SK-N-SH (cell line): ENCODE data around the gene FRMD4B. TPM values are rescaled to one million over a fixed set of nuclear protein-coding genes. Genes with fewer than 3 reads are reported as not detected.

ENCODE experiments used
- CTCF ChIA-PET: fragments of 300-600, 350-600 bp; formaldehyde crosslinking; extraction: SDS; loops from one replicate; lab custom pipeline; 2021; lab: Yijun Ruan, JAX
- POLR2A ChIA-PET: fragments of 350-600 bp; sonication (Branson Sonifier 250); formaldehyde crosslinking; extraction: SDS; loops from one replicate; lab custom pipeline; 2020; ENCODE audit warnings: antibody characterized with exemption, inconsistent platforms; lab: Yijun Ruan, JAX
- DNase-seq: peaks from one replicate; pipeline ENCODE4 v3.0.0; 2012
- H2AFZ ChIP-seq: fragments of 200-600 bp; sonication (generic); 2 replicates; pipeline ENCODE4 v1.8.1; 2016; ENCODE audit warnings: antibody characterized with exemption, mild to moderate bottlenecking, low read depth
- H3F3A ChIP-seq: fragments of 200-600 bp; sonication (generic); replicated peaks from 2 replicates; pipeline ENCODE3; 2016; ENCODE audit warnings: antibody characterized with exemption, mild to moderate bottlenecking; ENCODE audit not compliant: insufficient read depth
- H3K27ac ChIP-seq, 2 experiments: fragments of 200-500 bp in 1 of 2; fragments of 200-600 bp in 1 of 2; sonication (Bioruptor generic) in 1 of 2; sonication (generic), shearing (Covaris generic) in 1 of 2; 2 replicates each; pipeline versions ENCODE4 v1.5.1 to v1.6.1; 2014 to 2016; ENCODE audit warnings: low read depth in 2 of 2, inconsistent platforms in 1 of 2, low read length in 1 of 2, mild to moderate bottlenecking in 1 of 2, mixed read lengths in 1 of 2
- H3K27me3 ChIP-seq: fragments of 200-600 bp; sonication (generic), shearing (Covaris generic); 2 replicates; pipeline ENCODE4 v1.6.1; 2016; ENCODE audit warnings: mixed run types; ENCODE audit not compliant: insufficient read depth
- H3K36me3 ChIP-seq, 2 experiments: fragments of 200-500 bp in 1 of 2; fragments of 200-600 bp in 1 of 2; sonication (Bioruptor generic) in 1 of 2; sonication (generic) in 1 of 2; replicated peaks in 1 of 2; 2 replicates each; pipeline versions ENCODE3 to v1.5.1; 2014 to 2016; ENCODE audit warnings: low read length in 1 of 2, mild to moderate bottlenecking in 1 of 2; ENCODE audit not compliant: insufficient read depth in 2 of 2, control insufficient read depth in 1 of 2
- H3K4me1 ChIP-seq, 2 experiments: fragments of 200-500 bp in 1 of 2; fragments of 200-600 bp in 1 of 2; sonication (Bioruptor generic) in 1 of 2; sonication (generic), shearing (Covaris generic) in 1 of 2; 2 replicates each; pipeline versions ENCODE4 v1.5.1 to v1.6.1; 2014 to 2016; ENCODE audit warnings: low read depth in 1 of 2, low read length in 1 of 2, mixed run types in 1 of 2; ENCODE audit not compliant: insufficient read depth in 2 of 2, control insufficient read depth in 1 of 2
- H3K4me2 ChIP-seq: fragments of 200-600 bp; sonication (generic), shearing (Covaris generic); 2 replicates; pipeline ENCODE4 v1.6.1; 2017; ENCODE audit warnings: mixed run types
- H3K4me3 ChIP-seq, 2 experiments: fragments of 200-500 bp in 1 of 2; fragments of 200-600 bp in 1 of 2; sonication (Bioruptor generic) in 1 of 2; sonication (generic), shearing (Covaris generic) in 1 of 2; 2 replicates each; pipeline versions ENCODE4 v1.5.1 to v1.8.1; 2014 to 2016; ENCODE audit warnings: low read depth in 2 of 2, inconsistent platforms in 1 of 2, low read length in 1 of 2, mild to moderate bottlenecking in 1 of 2, mixed read lengths in 1 of 2, moderate library complexity in 1 of 2
- H3K79me2 ChIP-seq: fragments of 200-600 bp; sonication (generic); 2 replicates; pipeline ENCODE4 v1.8.1; 2017; ENCODE audit warnings: mild to moderate bottlenecking; ENCODE audit not compliant: insufficient read depth
- H3K9ac ChIP-seq: fragments of 200-600 bp; sonication (generic); 2 replicates; pipeline ENCODE4 v1.6.1; 2017; ENCODE audit warnings: mixed run types
- H3K9me2 ChIP-seq: fragments of 200-600 bp; sonication (generic); 2 replicates; pipeline ENCODE4 v1.6.1; 2017; ENCODE audit warnings: mixed run types
- H3K9me3 ChIP-seq: fragments of 200-600 bp; sonication (generic); 2 replicates; pipeline ENCODE4 v1.6.1; 2017; ENCODE audit warnings: mixed run types, mild to moderate bottlenecking, moderate library complexity
- H4K20me1 ChIP-seq: fragments of 200-600 bp; sonication (generic); 2 replicates; pipeline ENCODE4 v1.6.1; 2017; ENCODE audit warnings: mild to moderate bottlenecking, mixed run types; ENCODE audit not compliant: insufficient read depth
- CHD2 ChIP-seq: fragments of 150-350 bp; IDR thresholded peaks from 2 replicates; pipeline ENCODE4 v1.6.1; 2018; ENCODE audit warnings: low read length; ENCODE audit not compliant: partially characterized antibody
- CTCF ChIP-seq: fragments of 200-600 bp; sonication (generic); IDR thresholded peaks from 2 replicates; pipeline ENCODE4 v1.6.1; 2017; ENCODE audit warnings: antibody characterized with exemption, mild to moderate bottlenecking, moderate library complexity
- ELF1 ChIP-seq: IDR thresholded peaks from 2 replicates; pipeline ENCODE4 v1.4.0; 2012
- EZH2phosphoT487 ChIP-seq: fragments of 200-600 bp; sonication (generic); IDR thresholded peaks from 2 replicates; pipeline ENCODE4 v1.6.1; 2017; ENCODE audit warnings: low read depth, mixed run types, mild to moderate bottlenecking, antibody characterized with exemption, moderate library complexity, borderline replicate concordance
- FOXM1 ChIP-seq: IDR thresholded peaks from 2 replicates; pipeline ENCODE4 v1.4.0; 2012; ENCODE audit warnings: low read depth, mild to moderate bottlenecking
- GATA2 ChIP-seq: sonication (generic); formaldehyde crosslinking; IDR thresholded peaks from 2 replicates; pipeline ENCODE4 v1.5.0; 2020; ENCODE audit warnings: mild to moderate bottlenecking, missing genetic modification reagents
- IRF3 ChIP-seq: fragments of 150-350 bp; IDR thresholded peaks from 2 replicates; pipeline ENCODE4 v1.6.1; 2016; ENCODE audit warnings: mild to moderate bottlenecking, low read depth, low read length
- MEF2A ChIP-seq: IDR thresholded peaks from 2 replicates; pipeline ENCODE4 v1.4.0; 2012; ENCODE audit warnings: low read depth, borderline replicate concordance
- NFIC ChIP-seq: IDR thresholded peaks from 2 replicates; pipeline ENCODE4 v1.4.0; 2012; ENCODE audit warnings: borderline replicate concordance
- POLR2AphosphoS5 ChIP-seq: IDR thresholded peaks from 2 replicates; pipeline ENCODE4 v1.6.1; 2012; ENCODE audit warnings: low read depth, low read length
- RCOR1 ChIP-seq: fragments of 150-350 bp; IDR thresholded peaks from 2 replicates; pipeline ENCODE4 v1.6.1; 2017; ENCODE audit warnings: antibody characterized with exemption, low read length
- RXRA ChIP-seq: IDR thresholded peaks from 2 replicates; pipeline ENCODE4 v1.4.0; 2012; ENCODE audit warnings: low read depth, mild to moderate bottlenecking, borderline replicate concordance
- SMC3 ChIP-seq: IDR thresholded peaks from 2 replicates; pipeline ENCODE4 v1.6.1; 2012; ENCODE audit warnings: low read depth, low read length, improper control_type of control experiment
- TAF1 ChIP-seq: IDR thresholded peaks from 2 replicates; pipeline ENCODE4 v1.6.1; 2012; ENCODE audit warnings: low read depth, mild to moderate bottlenecking, low read length, moderate library complexity, borderline replicate concordance
- TEAD4 ChIP-seq: IDR thresholded peaks from 2 replicates; pipeline ENCODE4 v1.4.0; 2012; ENCODE audit warnings: mild to moderate bottlenecking, borderline replicate concordance; ENCODE audit not compliant: insufficient read depth
- USF2 ChIP-seq: fragments of 150-350 bp; IDR thresholded peaks from 2 replicates; pipeline ENCODE4 v1.6.1; 2017; ENCODE audit warnings: antibody characterized with exemption, low read length, low read depth, borderline replicate concordance
- WGBS: methylation state at CpG from one replicate; pipeline ENCODE4 v1.1.6; 2017; ENCODE audit warnings: low lambda C conversion rate; 5-methylcytosine and 5-hydroxymethylcytosine counted together
- polyA plus RNA-seq, 3 experiments: library from polyadenylated mRNA; depleted of rRNA; stranded (reverse); fragments of >200 nt; gene quantifications; 2 replicates each; pipeline ENCODE4 v1.2.3, GENCODE V29; 2012
- TF ChIP-seq, protein P1 (sequence below): IDR thresholded peaks from 2 replicates; pipeline ENCODE4 v1.6.1; 2012; ENCODE audit warnings: mild to moderate bottlenecking, low read depth, low read length, moderate library complexity

Gene FRMD4B
- polyA plus RNA-seq, 1 of the 3 experiments (the other 2 are of a cell fraction), result 0.53 TPM

DNA sequence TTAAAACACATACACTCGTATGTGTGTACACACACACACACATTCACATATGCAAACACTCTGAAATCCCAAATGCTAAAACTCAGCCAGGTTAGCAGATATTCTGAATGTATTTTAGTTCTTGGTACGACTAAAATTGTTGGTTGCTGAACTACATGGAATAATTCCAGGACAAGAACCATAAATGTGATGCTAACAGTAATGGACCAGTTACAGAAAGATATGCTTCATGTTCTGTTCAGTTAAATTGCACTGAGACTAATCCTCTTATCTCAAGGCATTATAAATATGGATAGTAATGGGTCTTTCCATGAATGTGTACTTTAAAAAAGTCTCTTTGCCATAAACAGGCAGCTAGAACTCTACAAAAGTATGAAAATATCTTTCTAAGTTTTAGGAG is 113.3 kb downstream of the FRMD4B start:
- no peak overlapping the region for H2AFZ ChIP-seq
- H3K4me3 ChIP-seq, result no peak overlapping the region
- 72% methylated on average over 2 of the region's 2 CpGs for WGBS
- ChIA-PET CTCF (interaction anchor here (0.6 to 2.5 kb wide), 2 partner anchors 10 to 33 kb away, joined by 3 to 9 read pairs; no protein-coding TSS in a partner anchor), POLR2A (no interaction called here)
- no peak overlapping the region for H3K4me2 ChIP-seq
- no peaks in the 10 kb centered on the region for H3K27me3 ChIP-seq
- no peak overlapping the region for H3K9ac ChIP-seq
- TF ChIP-seq GATA2 (CRISPR knock-in tag), result no peak
- TF ChIP-seq FOXM1, result no peak
- TF ChIP-seq, protein P1, sequence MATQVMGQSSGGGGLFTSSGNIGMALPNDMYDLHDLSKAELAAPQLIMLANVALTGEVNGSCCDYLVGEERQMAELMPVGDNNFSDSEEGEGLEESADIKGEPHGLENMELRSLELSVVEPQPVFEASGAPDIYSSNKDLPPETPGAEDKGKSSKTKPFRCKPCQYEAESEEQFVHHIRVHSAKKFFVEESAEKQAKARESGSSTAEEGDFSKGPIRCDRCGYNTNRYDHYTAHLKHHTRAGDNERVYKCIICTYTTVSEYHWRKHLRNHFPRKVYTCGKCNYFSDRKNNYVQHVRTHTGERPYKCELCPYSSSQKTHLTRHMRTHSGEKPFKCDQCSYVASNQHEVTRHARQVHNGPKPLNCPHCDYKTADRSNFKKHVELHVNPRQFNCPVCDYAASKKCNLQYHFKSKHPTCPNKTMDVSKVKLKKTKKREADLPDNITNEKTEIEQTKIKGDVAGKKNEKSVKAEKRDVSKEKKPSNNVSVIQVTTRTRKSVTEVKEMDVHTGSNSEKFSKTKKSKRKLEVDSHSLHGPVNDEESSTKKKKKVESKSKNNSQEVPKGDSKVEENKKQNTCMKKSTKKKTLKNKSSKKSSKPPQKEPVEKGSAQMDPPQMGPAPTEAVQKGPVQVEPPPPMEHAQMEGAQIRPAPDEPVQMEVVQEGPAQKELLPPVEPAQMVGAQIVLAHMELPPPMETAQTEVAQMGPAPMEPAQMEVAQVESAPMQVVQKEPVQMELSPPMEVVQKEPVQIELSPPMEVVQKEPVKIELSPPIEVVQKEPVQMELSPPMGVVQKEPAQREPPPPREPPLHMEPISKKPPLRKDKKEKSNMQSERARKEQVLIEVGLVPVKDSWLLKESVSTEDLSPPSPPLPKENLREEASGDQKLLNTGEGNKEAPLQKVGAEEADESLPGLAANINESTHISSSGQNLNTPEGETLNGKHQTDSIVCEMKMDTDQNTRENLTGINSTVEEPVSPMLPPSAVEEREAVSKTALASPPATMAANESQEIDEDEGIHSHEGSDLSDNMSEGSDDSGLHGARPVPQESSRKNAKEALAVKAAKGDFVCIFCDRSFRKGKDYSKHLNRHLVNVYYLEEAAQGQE, result no peak
- no peak for TF ChIP-seq TAF1
- no peak for TF ChIP-seq POLR2AphosphoS5
- TF ChIP-seq RCOR1, result no peak
- TF ChIP-seq CTCF, result no peak
- no peak for TF ChIP-seq RXRA
- TF ChIP-seq TEAD4, result no peak
- no peak for TF ChIP-seq USF2
- no peak for TF ChIP-seq EZH2phosphoT487
- no peak for TF ChIP-seq IRF3
- no peak for TF ChIP-seq SMC3
- no peak for TF ChIP-seq CHD2
- no peak for TF ChIP-seq MEF2A
- TF ChIP-seq ELF1, result no peak
- no peak for TF ChIP-seq NFIC
- H3K36me3 ChIP-seq, result no peaks in the 10 kb centered on the region
- DNase-seq, result no peak
- H3K4me1 ChIP-seq, result no peaks in the 10 kb centered on the region
- no peak overlapping the region for H3K27ac ChIP-seq
- no peaks in the 10 kb centered on the region for H3F3A ChIP-seq
- H3K79me2 ChIP-seq, result no peaks in the 10 kb centered on the region
- no peaks in the 10 kb centered on the region for H4K20me1 ChIP-seq
- no peaks in the 10 kb centered on the region for H3K9me2 ChIP-seq
- no peaks in the 10 kb centered on the region for H3K9me3 ChIP-seq
